Peyer's patch (tissue), 4 donors: ENCODE results near the gene MSI2. TPM values are rescaled to one million over a fixed set of nuclear protein-coding genes. Genes with fewer than 3 reads are reported as not detected.

Experiments
- DNase-seq, 3 donors: peaks; one replicate each; pipeline ENCODE4 v3.0.0-alpha.2; 2017 to 2019
- H3K27ac ChIP-seq, 4 donors: fragments of 200-600 bp; sonication (generic); one replicate each; pipeline ENCODE4 v1.5.1; 2016 to 2019
- H3K27me3 ChIP-seq, 2 donors: fragments of 200-600 bp; sonication (generic); one replicate each; pipeline ENCODE4 v1.5.1; 2019
- H3K36me3 ChIP-seq, 3 donors: fragments of 200-600 bp; sonication (generic); one replicate each; pipeline ENCODE4 v1.5.1; 2016 to 2019
- H3K4me1 ChIP-seq, 4 donors: fragments of 200-600 bp; sonication (generic); one replicate each; pipeline ENCODE4 v1.5.1; 2016 to 2019
- H3K4me3 ChIP-seq, 4 donors: fragments of 200-600 bp; sonication (generic); 1 replicate in 3 of 4; 2 replicates in 1 of 4; pipeline ENCODE4 v1.5.1; 2016 to 2019; ENCODE audit warnings: mild to moderate bottlenecking in 1 of 4
- H3K9me3 ChIP-seq, 4 donors: fragments of 200-600 bp; sonication (generic); one replicate each; pipeline ENCODE4 v1.5.1; 2016 to 2019; ENCODE audit warnings: mild to moderate bottlenecking in 1 of 4
- CTCF ChIP-seq, 6 experiments: fragments of 450-650 bp in 4 of 6; fragments of 200-600 bp in 2 of 6; sonication (generic) in 1 of 6; IDR thresholded peaks; one replicate each; pipeline ENCODE4 v1.5.1; 2017 to 2019; ENCODE audit warnings: antibody characterized with exemption in 6 of 6, mild to moderate bottlenecking in 3 of 6, moderate library complexity in 1 of 6
- POLR2A ChIP-seq, 2 donors: fragments of 450-650 bp; IDR thresholded peaks; one replicate each; pipeline ENCODE4 v1.5.1; 2017; ENCODE audit warnings: antibody characterized with exemption in 2 of 2, mild to moderate bottlenecking in 2 of 2, moderate library complexity in 2 of 2
- total RNA-seq, 4 donors: library from RNA; depleted of rRNA; stranded (reverse); fragments of >200 nt; gene quantifications; one replicate each; pipeline ENCODE4 v1.1.0, GENCODE V29; 2016

Gene MSI2
- total RNA-seq, 4 donors from 2014 or later = 25.9 to 39.0 (median 29.2) TPM

- Histone ChIP-seq H3K36me3 (no peaks in the 10 kb centered on the region), H3K27me3 (no peaks in the 10 kb centered on the region), H3K4me3 (no peak overlapping the region), H3K4me1 (peaks cover 0 to 3% (median 0%) of the 10 kb centered on the region in 4 donors), H3K27ac (no peak overlapping the region), H3K9me3 (no peaks in the 10 kb centered on the region)
- no peak for DNase-seq
- TF ChIP-seq POLR2A (IDR thresholded peaks at IDR 0.05) (no peak), CTCF (IDR thresholded peaks at IDR 0.05) (no peak)
Observed at GRCh38 chr17:57593739-57594462, 337.6 kb downstream of the MSI2 start.

GRCh38 chr17:57594767-57595166 is 338.4 kb downstream of the MSI2 start:
- H3K27me3 ChIP-seq = no peaks in the 10 kb centered on the region
- no peaks in the 10 kb centered on the region for H3K36me3 ChIP-seq
- H3K9me3 ChIP-seq = no peaks in the 10 kb centered on the region
- H3K27ac ChIP-seq = no peak overlapping the region
- no peak for TF ChIP-seq CTCF (IDR thresholded peaks at IDR 0.05)
- TF ChIP-seq POLR2A (IDR thresholded peaks at IDR 0.05) = no peak
- no peak for DNase-seq
- no peak overlapping the region for H3K4me3 ChIP-seq
- peaks cover 0 to 5% (median 1%) of the 10 kb centered on the region in 4 donors for H3K4me1 ChIP-seq

DNA sequence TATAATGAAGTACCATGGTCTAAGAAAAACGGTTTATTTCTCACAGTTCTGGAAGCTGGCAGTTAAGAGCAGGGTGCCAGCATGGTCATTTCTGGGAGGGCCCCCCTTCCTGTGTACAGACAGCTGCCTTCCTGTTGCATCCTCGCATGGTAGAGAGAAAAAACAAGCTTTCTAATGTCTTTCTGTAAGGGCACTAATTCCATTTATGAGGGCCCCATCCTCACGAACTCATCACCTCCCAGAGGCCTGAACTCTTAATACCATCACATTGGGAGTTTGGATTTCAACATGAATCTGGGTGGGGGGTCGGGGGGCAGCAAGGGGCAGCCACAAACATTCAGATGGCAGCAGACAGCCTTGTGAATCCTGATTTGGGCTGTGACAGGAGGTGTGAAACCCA is 339.1 kb downstream of the MSI2 start:
- no peak for DNase-seq
- Histone ChIP-seq H3K9me3 (no peaks in the 10 kb centered on the region), H3K4me3 (no peak overlapping the region), H3K27ac (no peak overlapping the region), H3K36me3 (no peaks in the 10 kb centered on the region), H3K4me1 (peaks cover 0 to 5% (median 1%) of the 10 kb centered on the region in 4 donors), H3K27me3 (no peaks in the 10 kb centered on the region)
- no peak for TF ChIP-seq CTCF (IDR thresholded peaks at IDR 0.05)
- TF ChIP-seq POLR2A (IDR thresholded peaks at IDR 0.05) = no peak

DNA sequence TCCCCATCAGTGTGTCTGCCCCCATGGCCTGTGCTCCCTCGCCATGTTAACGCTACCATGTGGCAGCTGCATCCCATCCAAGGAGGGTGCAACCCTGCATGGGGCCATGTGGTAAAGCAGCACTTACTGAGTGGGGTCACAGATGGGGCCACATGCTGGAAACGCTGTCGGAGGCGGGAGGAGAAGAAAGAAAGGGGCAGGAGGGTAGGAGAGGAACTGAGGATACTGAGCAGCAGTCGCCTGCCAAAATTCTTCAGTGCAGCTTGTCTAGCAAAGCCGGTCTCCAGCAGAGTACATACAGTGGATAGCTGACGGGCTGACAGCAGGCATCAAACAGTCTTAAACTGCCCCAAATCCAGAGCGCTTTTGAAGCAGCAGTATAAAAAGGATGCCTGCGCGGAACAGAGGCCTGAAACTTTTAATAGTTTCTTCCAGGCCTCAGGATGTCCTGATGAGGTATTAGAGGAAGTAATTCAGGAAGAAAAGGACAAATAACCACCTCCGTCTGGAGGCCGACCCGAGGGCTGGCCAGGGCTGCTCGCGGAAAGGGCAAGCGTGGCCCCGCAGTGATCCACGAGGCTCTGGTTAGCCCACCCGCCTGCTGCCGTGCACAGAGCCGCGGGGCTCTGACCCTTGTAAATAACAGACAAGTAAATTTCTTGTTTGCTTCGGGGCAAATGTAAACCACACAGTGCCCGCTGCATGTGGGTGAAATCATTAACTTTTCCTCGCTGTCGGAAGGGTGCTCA is 339.8 kb downstream of the MSI2 start:
- no peak for DNase-seq
- H3K4me3 ChIP-seq = no peak overlapping the region
- TF ChIP-seq POLR2A (IDR thresholded peaks at IDR 0.05) = no peak
- no peak for TF ChIP-seq CTCF (IDR thresholded peaks at IDR 0.05)

DNA sequence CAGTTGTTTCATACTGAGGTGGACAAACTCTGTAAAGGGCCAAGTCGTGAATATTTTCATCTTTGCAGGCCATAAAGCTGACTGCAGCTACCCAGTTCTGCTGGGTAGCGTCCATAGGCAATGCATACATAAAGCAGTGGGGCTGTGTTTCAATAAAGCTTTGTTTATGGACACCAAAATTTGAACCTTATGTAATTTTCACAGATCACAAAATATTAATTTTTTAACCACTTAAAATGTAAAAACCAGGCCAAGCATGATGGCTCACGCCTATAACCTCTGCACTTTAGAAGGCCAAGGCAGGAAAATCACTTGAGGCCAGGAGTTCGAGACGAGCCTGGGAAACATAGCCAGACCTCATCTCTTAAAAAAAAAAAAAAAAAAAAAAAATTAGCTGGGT is 340.8 kb downstream of the MSI2 start:
- H3K4me1 ChIP-seq = peaks cover 0 to 5% (median 1%) of the 10 kb centered on the region in 4 donors

More for the DNA sequence above, 339.8 kb downstream of the MSI2 start:
- no peak overlapping the region for H3K27ac ChIP-seq
- H3K27me3 ChIP-seq = no peaks in the 10 kb centered on the region
- H3K9me3 ChIP-seq = no peaks in the 10 kb centered on the region
- H3K4me1 ChIP-seq = peaks cover 0 to 5% (median 1%) of the 10 kb centered on the region in 4 donors
- no peaks in the 10 kb centered on the region for H3K36me3 ChIP-seq

More for the DNA sequence above, 340.8 kb downstream of the MSI2 start:
- no peaks in the 10 kb centered on the region for H3K27me3 ChIP-seq
- no peak overlapping the region for H3K27ac ChIP-seq
- H3K9me3 ChIP-seq = no peaks in the 10 kb centered on the region
- H3K36me3 ChIP-seq = no peaks in the 10 kb centered on the region
- H3K4me3 ChIP-seq = no peak overlapping the region
- DNase-seq = no peak
- TF ChIP-seq POLR2A (IDR thresholded peaks at IDR 0.05) (no peak), CTCF (IDR thresholded peaks at IDR 0.05) (no peak)
